Stimulated activated CD8-positive, alpha-beta memory T cell treated with anti-CD3 and anti-CD28 coated beads, Interleukin-15, amount 100 ng/mL, for 24 hours (primary cell): ENCODE measurements around the gene PAX4.
"Not testable (repeated sequence)": the region's sequence is repeated elsewhere in the genome, so short reads cannot be mapped to it uniquely, and the experiment has no call there.

Experiments
- DNase-seq: peaks from one replicate; pipeline ENCODE4 v3.0.0-alpha.2; 2020; ENCODE audit warnings: low read depth

PAX4 gene

DNA sequence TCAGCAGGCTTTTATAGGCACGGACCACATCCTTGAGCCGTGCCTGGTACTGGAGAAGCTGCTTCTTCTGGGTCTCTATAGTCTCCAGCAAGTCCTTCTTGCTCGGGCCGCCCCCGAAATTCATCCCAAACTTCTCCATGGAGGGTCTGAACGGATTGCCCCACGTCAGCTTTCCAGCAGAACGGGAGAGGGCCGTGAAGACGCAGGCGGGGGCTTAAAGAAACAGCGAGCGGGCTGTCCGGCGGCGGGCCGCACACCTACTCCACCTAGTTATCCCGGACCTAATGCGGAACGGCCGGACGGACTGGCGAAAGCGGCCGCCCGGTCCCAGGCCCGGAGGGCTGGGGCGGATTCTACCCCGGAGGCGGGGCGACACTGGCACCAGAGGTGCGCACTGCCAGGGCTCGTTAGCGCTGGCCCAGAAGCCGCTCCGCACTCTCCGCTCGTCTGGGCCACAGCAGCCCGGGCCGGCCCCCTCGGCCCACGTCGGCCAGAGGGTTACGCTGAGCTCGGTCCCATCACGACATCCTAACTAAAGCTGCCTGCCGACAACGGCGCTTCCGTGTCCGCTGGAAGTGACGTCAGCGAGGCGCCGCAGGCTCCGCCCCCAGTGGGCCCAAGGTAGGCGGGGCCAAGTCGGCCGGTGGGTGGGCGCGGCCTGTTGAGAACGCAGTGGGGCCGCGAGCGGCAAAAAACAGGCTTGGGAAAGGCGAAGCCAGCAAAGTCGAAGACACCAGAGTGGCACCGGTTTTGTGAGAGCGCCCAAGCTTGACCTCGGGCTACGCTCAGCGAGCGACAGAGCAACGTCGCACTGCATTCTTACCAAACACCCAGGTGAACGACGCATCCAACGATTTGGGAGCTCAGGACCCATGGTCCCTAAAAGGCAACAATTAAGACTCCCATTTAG lies 32.6 kb downstream of the PAX4 start, which contains the start of gene GCC1:
Gene GCC1 (minus strand): TSS at position 553 of the 910 bp plus-strand sequence. CDS start 414 bp downstream, at position 139.
- peak; percentile 95 for DNase-seq

DNA sequence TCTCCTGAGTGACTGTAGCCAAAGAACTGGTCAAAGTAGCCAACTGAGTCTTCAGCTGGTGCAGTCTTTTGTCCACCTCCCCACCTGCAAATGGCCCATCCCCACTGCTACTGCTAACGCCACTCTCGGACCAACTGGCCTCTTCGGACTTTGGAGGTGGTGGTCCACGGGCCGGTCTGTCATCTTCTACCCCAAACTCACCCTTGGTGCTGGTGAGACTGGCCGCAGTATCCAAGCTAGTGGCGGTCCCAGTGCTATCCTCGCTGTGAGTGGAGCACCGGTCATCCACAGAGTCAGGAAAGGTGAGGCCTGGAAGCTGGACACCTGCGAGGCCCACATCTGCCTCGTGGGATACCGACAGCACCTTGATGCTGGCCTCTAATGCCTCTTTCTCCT lies 33.3 kb downstream of the PAX4 start:
- no peak for DNase-seq

DNA sequence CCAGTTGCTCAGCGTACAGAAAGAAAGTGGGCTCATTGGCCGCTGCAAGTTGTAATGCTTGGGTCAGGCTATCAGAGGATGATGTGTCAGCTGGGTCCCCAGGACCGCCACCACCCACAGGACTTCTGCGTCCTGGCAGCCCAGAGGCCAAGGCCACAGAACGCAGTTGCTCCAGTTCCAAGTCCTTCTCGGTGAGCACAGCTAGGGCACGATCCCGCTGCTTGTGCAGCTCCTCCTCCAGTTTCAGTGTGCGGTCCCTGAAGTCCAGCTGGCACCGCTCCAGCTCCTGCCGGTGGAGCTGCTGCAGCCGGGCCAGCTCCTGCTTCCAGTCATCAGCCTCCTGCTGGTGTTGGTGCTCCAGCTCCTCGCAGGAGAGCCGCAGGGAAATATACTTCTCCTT lies 35.6 kb downstream of the PAX4 start:
- no peak for DNase-seq

DNA sequence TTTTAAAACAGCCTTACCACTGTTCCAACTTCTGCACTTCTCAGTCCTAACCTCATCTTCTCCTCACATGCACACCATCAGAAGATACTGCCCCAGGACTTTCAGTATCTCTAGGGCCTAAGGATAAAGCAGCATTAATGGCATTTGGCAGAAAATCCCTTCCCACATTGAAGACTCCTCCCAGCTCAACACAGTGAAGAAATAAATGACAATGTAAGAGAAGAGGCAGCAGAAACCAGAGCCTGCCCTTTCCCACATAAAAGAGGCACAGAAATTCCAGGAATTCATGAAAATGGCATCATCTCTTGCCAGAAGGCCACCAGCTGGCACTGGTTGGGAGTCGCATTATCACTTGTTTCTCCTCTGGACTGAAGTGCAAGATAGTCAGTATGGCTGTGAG lies 36.2 kb downstream of the PAX4 start:
- no peak for DNase-seq

DNA sequence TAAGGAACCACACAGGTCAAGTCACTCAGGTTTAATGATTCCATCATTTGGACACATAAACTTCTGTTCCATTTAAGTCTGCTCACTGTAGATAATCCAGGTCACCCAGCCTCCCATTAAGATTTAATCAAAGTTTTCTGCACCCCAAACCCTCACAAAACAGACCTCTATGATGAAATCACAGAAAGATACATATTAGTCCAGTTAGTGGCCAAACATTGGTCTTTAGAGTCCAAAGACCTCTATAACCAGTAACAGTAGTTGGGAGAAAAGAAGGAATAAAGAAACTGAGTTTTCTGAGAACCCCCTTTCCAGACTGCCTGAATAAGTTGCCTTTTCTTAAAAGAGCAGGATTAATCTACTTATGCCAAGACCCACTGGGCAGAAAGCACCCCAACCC lies 37.3 kb downstream of the PAX4 start:
- no peak for DNase-seq

DNA sequence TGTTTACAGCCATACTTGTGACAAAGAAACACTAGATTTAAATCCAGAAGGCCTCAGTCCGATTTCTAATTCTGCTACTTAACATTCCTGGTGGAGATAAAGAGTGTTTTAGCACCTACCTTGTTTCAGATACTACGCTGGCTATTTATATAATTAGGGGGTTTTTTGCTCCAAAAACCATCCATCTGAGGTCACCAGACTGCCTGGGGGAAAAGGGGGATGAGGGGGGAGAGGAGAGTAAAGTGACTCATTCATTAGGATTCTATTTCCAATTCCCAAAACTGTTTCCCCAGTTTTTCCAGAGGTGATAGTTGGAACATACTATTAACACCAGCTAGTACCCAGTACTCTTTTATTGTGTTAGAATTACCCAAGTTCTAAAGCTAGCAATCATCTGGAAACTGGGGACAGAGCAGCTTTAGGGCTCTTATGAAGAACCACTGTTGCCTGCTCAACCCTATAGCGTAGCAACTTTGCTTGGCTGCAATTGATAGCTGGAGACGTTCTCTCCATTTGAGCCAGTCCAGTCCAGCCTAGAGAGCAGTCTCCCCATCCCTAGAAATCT lies 39.1 kb downstream of the PAX4 start:
- DNase-seq, result no peak

DNA sequence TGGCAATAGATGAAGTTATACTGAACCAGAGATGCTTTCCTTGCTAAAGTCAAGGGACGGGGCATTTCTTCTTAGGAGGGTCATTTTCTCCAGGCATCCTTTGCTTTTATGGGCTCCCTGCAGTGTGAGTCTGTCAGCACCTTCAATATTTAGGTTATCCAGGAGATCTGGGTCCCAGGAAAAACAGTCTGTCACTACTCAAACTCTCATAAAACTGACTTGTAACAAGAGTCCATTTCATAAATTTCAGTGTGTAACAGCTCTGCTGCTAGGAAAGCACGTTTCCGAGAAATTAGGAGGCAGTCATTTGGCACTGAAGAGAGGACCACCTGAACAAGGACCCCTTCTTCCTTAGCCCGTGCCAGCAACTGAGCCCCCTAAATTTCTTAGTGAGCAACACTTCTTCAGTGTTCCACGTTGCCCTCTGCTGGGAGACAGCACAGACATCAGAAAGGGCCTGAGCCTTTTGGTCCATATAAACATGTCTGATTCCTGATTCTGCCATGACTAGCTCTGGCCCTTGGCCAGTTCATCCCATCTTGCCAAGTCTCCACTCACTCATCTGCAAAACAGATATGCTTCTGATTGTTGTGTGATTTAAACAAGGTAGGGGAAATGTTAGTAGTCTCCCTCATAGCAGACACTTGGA lies 39.8 kb downstream of the PAX4 start:
- no peak for DNase-seq

DNA sequence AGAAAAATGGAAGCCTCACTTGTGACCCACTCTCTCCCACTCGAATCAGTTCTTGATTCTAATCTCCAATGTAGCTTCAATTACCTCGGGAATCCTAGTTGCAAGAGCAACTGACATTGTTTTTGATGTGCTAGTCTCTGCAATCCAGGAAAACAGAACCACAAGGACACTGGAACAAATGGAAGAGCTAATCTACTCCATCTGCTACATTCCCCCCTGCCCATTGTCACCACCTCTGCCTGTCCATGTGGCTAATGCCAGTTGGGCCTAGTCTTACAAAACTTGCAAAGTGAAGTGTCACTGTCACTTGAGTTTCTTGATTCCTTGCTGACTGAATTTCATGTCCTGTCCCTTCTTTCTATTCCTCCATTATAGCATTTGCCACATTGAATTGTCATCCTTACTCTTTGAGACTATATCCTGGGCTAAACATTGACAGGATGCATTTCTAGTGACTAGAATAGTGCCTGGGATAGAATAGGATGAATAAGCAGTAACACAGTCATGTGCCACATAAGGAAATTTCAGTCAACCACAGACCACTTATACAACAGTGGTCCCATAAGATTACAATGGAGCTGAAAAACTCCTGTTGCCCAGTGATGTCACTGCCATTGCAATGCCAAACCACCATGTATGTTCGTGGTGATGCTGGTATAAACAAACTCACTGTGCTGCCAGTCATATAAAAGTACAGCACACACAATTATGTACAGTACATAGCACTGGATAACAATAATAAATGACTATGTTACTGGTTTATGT lies 46.0 kb downstream of the PAX4 start:
- DNase-seq, result no peak

DNA sequence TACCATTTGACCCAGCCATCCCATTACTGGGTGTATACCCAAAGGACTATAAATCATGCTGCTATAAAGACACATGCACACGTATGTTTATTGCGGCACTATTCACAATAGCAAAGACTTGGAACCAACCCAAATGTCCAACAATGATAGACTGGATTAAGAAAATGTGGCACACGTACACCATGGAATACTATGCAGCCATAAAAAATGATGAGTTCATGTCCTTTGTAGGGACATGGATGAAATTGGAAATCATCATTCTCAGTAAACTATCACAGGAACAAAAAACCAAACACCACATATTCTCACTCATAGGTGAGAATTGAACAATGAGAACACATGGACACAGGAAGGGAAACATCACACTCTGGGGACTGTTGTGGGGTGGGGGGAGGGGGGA lies 49.9 kb downstream of the PAX4 start:
- DNase-seq, result not testable (repeated sequence)

DNA sequence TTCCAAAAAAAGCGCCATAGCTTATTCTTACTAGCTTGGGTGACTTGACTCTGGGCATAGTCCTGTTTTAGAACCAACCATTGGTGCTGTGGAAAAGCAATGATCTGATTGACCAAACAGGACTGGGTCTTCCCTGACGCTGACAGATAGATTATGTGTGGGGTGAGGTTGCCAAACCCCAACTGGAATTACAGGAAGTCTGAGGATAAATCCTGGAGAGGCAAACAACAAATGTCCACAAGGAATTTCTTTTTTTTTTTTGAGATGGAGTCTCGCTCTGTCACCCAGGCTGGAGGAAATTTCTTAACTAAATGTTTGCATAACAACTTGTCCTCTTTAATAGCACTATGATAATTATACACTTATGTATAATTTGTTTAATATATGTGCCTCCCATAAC lies 51.7 kb downstream of the PAX4 start:
- no peak for DNase-seq
